HCT116 (cell line): ENCODE data around the gene C1R.

ENCODE experiments used
- CTCF ChIP-seq, 3 experiments: fragments of 200-600 bp in 1 of 3; sonication (generic) in 1 of 3; IDR thresholded peaks in 2 of 3; conservative IDR thresholded peaks in 1 of 3; 2 replicates each; pipeline ENCODE4 v1.5.1; 2012 to 2017; ENCODE audit warnings: low read depth in 2 of 3, low read length in 2 of 3, antibody characterized with exemption in 1 of 3, borderline replicate concordance in 1 of 3, control low read depth in 1 of 3, mild to moderate bottlenecking in 1 of 3, mixed read lengths in 1 of 3, mixed run types in 1 of 3, moderate library complexity in 1 of 3; ENCODE audit not compliant: insufficient read depth in 1 of 3
- EGR1 ChIP-seq: IDR thresholded peaks from 2 replicates; pipeline ENCODE4 v1.6.1; 2012; ENCODE audit warnings: low read depth
- EZH2 ChIP-seq: fragments of 200-600 bp; sonication (generic); IDR thresholded peaks from 2 replicates; pipeline ENCODE4 v1.6.1; 2017; ENCODE audit warnings: antibody characterized with exemption, mixed run types
- JUND ChIP-seq: IDR thresholded peaks from 2 replicates; pipeline ENCODE4 v1.6.1; 2012
- MAX ChIP-seq: IDR thresholded peaks from 2 replicates; pipeline ENCODE4 v1.6.1; 2012
- POLR2A ChIP-seq: IDR thresholded peaks from 2 replicates; pipeline ENCODE4 v1.7.0; 2011; ENCODE audit warnings: borderline replicate concordance; ENCODE audit not compliant: insufficient read depth, insufficient read length; ENCODE audit errors: extremely low read depth
- POLR2AphosphoS5 ChIP-seq: IDR thresholded peaks from 2 replicates; pipeline ENCODE4 v1.6.1; 2011; ENCODE audit warnings: mild to moderate bottlenecking, low read depth, low read length, moderate library complexity
- RAD21 ChIP-seq: IDR thresholded peaks from 2 replicates; pipeline ENCODE4 v1.6.1; 2012; ENCODE audit warnings: low read depth, mild to moderate bottlenecking
- REST ChIP-seq: IDR thresholded peaks from 2 replicates; pipeline ENCODE4 v1.6.1; 2012; ENCODE audit warnings: low read depth
- SIN3A ChIP-seq: IDR thresholded peaks from 2 replicates; pipeline ENCODE4 v1.6.1; 2012; ENCODE audit warnings: low read depth
- SP1 ChIP-seq: IDR thresholded peaks from 2 replicates; pipeline ENCODE4 v1.6.1; 2012; ENCODE audit warnings: low read depth
- YY1 ChIP-seq: IDR thresholded peaks from 2 replicates; pipeline ENCODE4 v1.6.1; 2011; ENCODE audit warnings: low read length, low read depth, moderate library complexity, mild to moderate bottlenecking; ENCODE audit not compliant: insufficient replicate concordance; ENCODE audit errors: extremely low read depth
- ZFX ChIP-seq: fragments of 450-650 bp; IDR thresholded peaks from 2 replicates; pipeline ENCODE4 v1.6.1; 2017
- TF ChIP-seq, protein P1 (sequence below): IDR thresholded peaks from 2 replicates; pipeline ENCODE4 v1.6.1; 2012

GRCh38 chr12:7114851-7115250, 22.6 kb upstream of the C1R start:
- TF ChIP-seq CTCF (IDR thresholded peaks at IDR 0.05 in 2 of 3, conservative IDR thresholded peaks at IDR 0.05 in 1 of 3; ENCODE audit: borderline replicate concordance in 1 of 3, insufficient read depth in 1 of 3, low read depth in 2 of 3, low read length in 2 of 3) (no peak), POLR2AphosphoS5 (no peak), RAD21 (no peak), POLR2A (no peak), YY1 (no peak), MAX (no peak), SP1 (no peak), JUND (no peak), EGR1 (no peak), REST (no peak), EZH2 (no peak), SIN3A (no peak), ZFX (no peak)
- TF ChIP-seq, protein P1, sequence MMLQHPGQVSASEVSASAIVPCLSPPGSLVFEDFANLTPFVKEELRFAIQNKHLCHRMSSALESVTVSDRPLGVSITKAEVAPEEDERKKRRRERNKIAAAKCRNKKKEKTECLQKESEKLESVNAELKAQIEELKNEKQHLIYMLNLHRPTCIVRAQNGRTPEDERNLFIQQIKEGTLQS, result no peak
